ENCODE results near the gene CTNNA2.
"Not testable (repeated sequence)": the region's sequence is repeated elsewhere in the genome, so short reads cannot be mapped to it uniquely, and the experiment has no call there.

The CTNNA2 gene

DNA sequence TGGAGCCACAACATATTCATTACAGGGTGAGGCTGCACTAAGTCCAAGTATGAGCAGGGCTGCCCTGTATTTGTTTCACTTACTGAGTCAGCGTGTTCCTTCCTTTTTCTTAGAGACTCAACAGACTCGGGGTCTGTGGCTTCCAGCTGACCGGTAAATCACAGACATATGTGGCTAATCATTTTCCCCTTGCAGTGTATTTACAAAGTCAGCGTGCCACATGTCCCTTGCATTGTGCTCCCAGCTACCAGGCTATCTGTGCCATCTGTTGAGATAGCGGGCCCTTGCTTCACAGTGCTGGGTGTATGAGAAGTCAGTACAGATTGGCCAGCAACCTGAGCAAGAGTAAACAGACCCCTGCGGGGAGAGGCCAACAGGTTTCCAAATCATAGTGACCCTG is 537.4 kb downstream of the CTNNA2 start:
- DNase-seq = no peak

DNA sequence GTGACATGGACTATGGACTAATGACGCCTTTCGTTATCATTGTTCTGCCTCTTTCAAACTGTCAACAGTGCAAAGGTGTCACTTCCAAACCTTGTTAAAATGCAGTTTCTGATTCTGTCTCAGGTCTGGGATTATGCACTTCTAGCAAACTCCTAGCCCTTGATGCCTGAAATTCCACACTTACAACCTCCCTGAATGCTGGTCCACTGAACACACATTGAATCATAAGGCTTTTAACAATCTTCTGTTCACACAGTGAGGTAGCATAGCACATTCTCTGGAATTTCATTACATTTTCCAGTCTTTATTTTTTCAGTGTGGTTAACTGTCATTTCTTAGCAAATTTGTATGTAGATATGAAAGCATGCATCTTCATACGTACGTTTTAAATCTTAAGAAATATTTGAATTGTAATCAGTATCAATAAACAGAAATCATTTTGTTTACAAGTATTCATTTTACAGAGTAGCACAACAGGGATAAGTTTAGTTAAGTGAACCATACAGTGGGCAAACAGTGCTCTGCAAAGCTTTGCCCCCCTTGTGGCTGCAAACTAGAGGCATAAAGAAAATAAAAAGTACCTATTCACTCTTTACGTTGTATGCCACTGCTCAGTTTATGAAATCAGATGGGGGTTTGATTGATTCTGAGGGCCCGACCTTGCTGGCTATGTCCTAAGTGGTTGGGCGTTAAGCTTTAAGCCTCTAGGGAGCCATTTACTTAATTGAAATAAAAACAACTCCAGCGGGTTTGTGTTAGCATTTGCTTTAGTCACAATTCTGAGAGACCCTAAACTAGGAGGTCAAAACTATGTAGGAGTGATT is 540.9 kb downstream of the CTNNA2 start:
- no peak for DNase-seq

DNA sequence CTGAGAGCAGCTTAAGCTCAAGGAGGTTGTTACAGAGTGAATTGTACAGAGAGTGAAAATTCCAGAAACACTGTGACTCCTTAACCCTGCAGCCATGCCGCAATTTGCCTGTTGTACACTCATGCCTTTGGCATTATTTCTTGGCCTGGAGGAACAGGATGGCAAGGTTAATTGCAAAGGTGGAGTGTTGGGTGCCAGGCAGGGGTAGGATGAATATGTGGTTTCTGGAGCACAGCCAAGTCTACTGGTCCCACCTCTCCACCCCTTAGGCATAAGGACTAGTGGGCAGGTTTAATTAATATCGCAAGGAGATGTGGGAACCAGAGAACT is 541.5 kb downstream of the CTNNA2 start:
- no peak for DNase-seq

DNA sequence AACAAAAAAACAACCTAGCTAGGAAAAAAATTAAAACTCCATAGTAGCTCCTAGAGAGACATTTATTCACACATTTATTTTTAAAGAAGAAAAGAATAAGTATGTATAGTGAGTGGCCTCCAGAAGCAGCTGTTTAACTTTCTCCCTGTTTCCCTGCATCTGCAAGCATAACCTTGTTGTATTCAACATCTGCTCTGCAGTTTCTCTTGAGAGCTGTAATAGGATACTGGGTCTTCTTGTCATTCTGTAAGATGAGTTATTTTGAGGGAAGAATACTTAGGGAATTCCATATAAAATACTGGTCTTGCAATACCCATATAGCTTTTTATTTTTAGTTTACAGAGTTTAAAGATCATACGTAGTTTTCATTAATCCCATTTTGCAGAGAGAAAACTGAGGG is 545.1 kb downstream of the CTNNA2 start:
- no peak for DNase-seq

DNA sequence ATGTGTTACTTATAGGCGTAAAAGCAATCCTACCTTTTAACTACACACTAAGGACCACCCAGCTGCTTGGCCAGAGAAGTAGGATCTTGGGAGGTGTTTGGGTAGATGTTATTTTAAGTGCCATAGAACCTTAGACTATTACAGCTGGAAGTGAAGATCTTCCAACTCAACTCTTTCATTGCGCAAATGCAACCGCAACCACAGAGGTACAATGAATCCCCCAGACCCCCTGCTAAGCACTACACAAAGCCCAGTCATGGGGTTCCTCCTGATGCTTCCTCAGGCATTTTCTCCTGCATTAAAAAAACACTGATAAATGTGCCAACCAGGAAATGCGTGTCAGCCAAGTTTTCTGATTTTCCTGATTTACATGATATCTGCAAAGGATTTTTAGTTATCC is 545.7 kb downstream of the CTNNA2 start:
- no peak for DNase-seq

DNA sequence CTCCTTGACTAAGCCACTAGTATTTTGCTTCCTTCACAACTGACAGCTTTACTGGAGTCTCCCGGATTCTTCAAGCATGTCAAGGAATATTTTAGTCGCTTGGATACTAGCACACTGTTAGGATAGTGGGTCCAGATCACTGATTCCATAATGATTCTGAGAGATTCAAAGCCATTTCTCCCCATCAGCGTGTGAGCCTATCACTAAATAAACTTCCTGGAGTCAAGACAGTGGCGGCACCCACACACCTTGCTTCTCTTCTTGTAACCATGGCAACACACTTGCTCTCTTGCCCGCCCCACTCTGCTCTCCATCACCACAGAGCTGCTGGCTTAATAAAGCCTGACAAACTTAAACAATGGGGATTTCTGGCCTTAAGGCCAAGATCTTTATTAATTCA is 546.6 kb downstream of the CTNNA2 start:
- DNase-seq = no peak

DNA sequence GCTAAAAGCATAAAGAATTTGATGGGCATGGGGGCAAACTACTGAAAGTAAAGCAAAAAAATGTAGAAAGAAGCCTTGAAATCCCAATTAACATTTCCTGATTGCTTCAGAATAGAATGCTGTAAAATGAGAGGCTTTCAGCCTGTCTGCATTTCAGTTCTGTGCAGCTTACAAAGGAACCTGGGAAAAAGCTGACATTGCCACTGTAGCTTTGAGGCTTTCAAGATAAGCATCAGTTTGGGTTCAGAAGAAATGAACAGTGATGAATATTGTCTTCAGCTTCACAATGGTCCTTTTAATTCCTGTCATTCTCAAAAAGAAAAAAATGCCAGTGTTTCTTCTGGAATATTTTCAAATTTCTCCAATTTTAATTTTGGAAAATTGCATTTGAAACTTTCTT is 549.0 kb downstream of the CTNNA2 start:
- DNase-seq = no peak

DNA sequence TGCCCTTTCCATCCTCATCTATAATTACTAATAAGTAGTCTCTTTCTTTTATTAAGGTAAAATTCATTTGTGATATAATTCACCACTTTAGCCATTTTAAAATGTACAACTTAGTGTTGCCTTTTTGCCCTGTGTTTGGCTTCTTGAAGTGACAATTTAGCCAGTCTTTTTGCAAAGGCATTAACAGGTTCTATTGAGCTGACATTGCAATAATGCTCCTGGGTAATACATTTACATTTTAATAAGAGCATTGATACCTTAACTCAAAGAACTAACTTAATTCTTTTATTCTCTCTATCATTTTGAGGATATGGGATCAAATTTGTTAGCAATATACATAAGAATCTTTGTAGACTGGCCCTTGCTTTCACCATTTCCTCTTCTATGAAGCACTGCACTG is 549.4 kb downstream of the CTNNA2 start:
- DNase-seq = no peak

DNA sequence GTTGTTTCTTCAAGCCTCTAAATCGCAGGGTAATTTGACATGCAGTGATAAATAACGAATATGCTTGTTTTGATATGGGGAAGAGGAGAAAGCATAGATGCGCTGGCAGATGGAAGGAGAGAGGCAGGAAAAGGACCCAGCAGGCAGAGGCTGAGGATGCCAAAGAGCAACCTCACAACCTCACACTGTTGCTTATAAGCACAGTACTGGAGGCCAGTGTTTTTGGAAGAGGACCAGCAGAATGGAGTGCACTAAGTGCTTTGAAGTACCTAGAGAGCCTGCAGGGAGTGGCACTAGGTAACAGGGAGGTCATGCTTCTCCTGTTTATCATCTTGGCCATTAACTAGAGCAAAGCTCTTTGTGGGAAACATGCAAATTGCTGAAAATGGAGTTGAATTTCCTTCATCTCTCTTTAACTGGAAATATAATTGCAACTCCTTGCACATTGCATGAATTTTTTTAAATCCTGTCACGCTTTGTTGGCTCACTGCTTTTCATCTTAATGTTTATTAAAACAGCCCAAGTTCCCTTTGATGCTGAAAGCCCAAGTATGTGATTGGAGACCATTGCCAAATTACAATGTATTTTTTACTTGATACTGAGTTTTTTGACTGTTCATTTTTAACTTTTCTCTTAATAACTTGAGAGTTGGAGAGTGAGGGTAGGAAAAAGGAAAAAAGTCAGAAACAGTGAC is 555.3 kb downstream of the CTNNA2 start:
- no peak for DNase-seq

DNA sequence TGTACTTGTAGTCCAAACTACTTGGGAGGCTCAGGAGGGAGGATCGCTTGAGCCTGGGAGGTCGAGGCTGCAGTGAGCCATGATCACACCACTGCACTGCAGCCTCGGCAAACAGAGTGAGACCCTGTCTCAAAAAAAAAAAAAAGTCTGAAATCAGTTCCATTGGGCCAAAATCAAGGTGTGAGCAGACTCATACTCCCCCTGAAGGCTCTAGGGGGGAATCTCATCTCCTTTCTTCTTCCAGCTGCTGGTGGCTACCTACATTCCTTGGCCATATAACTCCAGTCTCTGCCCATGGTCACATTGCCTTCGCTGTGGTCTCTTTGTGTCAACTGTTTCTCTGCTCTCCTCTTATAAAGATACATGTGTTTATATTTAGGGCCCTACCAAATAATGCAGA is 557.7 kb downstream of the CTNNA2 start:
- DNase-seq = no peak

DNA sequence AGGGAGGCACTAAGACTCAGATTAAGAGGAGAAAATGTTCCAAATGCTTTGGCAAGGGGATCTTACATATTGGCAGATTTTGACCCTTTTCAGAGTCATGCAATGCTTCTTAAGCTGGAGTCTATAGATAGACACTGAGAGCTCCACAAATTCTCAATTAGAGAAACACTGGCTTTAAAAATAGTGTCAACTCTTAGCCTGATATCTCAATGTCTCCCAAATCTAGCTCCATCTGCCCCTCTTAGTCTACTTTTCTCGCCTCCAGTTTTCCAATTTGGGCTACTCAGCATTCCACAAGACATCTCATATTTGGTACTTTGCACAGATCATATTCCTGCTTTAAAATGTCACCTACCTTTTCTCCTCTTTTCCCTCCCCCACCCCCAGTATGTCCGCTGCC is 559.1 kb downstream of the CTNNA2 start:
- no peak for DNase-seq

DNA sequence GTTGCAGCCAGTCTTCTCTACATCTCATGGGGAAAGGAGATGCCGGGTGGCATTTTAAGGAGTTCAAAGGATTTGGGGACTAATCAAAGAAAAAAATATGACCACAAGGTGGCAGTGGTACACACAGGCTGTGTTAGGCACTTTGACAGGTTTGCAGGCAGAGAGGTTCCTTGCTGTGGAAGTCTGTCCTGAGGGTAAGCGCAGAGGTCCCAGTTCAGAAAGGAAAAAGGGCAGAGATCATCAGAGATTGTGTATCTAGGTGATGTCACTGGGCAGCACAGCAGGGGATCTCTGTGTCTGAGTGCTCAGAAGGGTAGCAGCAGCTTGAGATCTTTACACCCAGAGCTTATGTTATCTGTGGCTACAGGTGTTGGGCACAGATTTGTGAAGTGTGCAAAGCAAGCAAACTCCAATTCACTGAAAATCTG is 560.3 kb downstream of the CTNNA2 start:
- peak; percentile 75 for DNase-seq

DNA sequence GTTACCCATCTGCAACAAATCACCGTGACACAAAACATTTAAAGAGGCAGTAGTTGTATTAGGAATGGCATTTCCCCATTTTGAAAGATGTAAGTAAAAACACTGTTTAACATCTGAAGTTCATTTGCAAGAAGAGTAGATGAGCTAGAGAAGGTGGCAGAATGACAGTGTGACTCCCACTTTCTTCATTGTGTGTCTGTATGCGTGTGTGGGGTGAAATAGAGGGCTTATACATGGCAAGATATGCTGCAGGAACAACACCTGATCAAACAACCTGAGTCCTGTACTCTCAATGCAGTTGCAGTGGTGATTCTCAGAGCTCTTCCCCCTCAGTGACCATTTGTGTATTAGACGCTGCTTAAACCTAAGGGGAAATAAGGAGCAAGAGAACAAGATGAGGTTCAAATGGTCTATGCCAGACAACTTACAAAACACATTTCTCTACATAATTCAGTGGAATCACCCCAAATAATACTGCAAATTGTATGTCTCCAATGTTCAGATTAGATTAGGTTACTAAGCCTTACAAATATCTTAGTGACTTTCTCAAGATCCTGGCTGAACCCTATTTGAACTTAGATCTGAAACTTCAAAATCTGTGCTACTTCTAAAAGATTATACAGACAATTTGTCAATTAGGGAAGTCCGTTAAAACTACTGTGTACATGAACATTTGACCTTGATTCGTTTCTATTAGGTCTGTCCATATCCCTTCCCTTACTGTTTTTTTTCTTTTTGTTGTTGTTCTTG is 561.6 kb downstream of the CTNNA2 start:
- DNase-seq = no peak

DNA sequence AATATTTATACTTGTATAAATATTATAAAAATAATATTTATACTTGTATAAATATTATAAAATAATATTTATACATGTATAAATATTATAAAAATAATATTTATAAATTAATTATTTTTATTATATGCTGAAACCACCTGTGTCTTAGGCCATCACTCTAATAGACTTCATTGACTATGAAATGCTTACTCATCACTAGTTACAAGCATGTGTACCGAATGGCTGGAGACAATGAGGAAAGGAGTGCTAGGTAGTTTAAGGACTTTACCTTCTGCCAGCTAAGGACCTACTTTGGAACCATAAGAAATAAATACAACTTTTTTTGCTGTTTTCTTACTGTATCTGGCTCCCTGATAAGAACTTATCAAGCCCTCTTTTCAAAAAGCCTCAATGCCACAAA is 562.9 kb downstream of the CTNNA2 start:
- DNase-seq = no peak

DNA sequence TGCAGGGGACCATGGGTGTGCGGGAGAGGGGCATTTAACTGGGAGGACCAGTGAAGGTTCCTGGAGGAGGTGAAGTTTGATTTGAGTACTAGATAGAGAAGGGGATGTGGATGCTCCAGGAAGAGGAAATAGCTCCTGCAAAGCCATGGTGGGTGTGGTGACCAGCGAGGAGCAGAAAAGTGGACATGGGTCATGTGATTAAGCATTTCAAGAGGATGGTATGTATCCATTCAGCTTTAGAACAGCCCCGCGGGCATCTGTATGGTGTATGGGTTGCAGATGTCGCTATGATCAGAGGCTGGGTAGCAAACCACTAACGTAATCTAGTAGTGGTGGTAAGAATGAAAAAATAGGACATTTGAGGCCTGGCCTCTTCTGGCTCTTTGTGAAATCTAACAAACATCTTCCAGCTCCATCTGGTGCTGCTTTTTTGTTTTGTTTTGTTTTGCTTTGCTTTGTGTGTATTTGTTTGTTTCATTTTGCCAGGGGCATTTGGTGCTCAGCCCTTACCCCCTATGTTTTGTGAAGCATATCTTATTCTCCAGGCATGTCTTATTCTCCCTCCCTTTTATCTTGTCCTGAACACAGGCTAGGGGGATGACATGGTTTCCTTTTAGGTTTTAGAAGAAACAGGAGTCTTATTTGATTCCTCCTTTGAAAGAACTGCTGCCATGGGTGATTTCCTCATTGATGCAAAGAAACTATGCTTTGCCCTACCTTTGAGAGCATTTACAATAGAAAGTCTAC is 565.6 kb downstream of the CTNNA2 start:
- no peak for DNase-seq

DNA sequence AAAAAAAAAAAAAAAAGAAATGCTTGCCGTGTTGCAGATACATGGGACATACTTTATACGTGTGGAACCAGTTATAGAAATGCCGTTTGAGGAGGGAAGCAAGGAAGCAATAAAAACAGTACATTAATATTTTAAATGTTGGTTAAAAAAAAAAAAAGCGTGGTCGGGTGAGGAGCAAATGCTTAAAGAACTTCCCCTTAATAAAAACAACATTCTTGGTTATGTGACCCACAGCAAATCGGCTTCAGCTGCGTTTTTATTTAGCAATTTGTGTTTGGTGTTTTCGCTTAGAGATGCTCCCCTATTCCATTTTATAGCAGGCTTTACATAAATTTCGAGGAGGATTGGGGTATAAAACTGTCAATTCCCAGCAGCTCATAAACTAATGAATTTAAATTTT is 568.1 kb downstream of the CTNNA2 start:
- DNase-seq = no peak

DNA sequence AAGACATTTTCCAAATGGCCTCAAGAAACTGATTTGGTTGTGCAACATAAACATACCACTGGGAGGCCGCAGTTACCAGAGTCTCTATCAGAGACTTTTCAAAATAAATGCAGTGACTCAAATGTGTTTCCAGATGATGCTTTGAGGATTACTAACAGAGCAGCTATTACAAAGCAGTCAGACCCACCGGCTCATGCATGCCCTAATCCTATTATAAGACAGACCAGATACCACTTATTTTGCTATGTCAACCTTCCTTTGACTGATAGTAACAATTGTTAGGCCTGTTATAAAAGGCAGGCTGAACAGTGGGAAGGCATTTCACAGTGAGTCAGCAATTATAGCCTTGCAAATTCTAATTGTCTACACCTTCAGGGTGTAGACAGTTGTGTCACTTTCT is 574.0 kb downstream of the CTNNA2 start:
- no peak for DNase-seq

DNA sequence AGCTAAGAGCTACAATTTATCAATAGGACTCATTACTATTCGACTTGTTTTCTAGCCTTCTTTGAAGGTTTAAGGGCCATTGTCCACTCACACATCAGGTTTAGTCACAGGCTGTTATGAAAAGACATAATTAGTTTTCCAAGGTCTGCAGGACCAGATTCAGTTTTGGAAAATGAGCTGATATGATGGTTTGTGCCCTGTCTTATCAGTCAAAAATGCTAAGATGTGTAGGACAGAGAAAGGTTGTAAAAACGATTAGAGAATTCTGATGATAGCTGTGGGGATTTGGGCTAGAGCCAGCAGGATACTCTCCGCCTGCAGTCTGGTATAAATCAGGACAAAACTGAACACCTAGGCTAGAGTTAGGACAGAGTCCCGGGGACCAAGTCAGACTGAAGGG is 578.4 kb downstream of the CTNNA2 start:
- no peak for DNase-seq

DNA sequence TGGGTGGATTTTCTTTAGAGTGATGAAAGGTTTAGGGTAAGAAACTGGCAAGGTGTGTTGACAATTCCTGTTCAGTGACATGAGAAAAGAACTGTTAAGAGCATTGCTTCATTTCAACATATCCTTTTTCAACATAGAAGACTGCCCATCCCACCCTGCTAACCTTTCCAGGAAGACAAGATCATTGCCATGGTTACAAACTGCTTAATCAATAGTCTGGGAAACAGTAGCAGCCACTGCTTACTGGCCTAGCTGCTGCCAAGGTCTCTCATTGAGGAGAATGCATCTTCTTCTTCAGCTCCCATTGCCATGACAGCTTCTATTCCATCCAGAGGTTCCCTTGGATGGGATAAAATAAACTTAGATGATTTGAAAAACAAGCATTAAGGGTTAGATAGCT is 579.6 kb downstream of the CTNNA2 start:
- no peak for DNase-seq

DNA sequence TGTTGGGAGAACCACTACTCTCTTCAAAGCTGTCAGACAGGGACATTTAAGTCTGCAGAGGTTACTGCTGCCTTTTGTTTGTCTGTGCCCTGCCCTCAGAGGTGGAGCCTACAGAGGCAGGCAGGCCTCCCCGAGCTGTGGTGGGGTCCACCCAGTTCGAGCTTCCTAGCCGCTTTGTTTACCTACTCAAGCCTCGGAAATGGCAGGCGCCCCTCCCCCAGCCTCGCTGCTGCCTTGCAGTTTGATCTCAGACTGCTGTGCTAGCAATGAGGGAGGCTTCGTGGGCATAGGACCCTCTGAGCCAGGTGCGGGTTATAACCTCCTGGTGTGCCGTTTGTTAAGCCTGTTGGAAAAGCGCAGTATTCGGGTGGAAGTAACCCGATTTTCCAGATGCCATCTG is 585.7 kb downstream of the CTNNA2 start:
- DNase-seq = not testable (repeated sequence)

DNA sequence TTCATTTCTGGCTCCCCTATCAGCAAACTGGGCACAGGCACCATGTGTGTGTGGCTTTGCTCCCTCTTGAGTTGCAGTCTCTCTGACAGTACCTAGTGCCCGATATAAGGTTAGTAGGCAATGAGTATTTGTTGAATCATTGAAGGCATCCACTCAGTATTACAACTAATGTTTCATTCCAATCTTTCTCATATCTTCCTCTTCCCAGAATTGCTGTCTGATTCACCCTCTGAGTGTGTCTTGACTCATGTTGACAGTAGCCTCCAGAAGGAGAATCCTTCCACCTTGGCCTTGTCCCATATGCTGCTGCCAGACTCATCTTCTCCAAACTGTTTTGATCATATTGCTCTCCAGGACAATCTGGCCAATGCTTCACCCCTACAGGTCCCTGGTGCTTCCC is 589.2 kb downstream of the CTNNA2 start:
- DNase-seq = no peak

DNA sequence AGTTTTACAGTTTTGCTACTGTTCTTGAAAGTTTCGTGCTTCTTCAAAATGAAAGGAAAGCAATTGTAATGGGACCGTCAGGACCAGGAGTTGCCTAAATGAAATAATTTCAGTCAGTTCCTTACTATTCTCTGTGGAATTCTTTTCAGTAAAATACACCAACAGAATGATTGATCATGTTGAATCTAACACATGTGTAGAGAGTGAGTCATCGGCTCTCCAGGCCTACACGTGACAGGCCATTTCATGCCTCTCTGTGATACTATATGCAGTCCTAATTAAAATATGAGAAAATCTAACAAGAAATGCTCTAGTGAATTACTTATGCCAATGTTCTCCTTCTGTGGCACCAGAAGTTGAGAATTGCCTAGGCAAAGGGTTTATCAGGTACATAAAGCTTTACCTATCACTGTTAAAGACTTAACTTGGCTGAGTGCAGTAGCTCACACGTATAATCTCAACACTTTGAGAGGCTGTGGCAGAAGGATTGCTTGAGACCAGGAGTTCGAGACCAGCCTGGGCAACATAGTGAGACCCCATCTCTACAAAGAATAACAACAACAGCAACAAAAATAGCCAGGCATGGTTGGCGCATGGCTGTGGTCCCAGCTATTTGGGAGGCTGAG is 592.3 kb downstream of the CTNNA2 start:
- DNase-seq = no peak

DNA sequence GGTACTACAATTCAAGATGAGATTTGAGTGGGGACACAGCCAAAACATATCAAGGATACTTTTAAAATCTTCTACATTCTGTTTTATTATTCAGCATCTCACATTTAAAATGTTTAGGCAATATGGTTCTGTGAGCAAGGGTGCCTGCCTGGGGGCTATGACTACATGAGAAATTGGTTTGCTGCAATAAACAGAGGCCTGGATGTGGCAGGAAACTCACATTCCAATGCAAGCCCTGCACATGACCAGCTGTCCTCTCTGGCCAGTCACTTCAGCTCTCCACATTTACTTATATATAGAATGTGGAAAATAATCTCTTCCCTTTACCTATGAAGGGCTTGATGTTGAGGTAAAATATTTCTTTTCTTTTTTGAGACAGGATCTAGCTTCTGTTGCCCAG is 598.3 kb downstream of the CTNNA2 start:
- DNase-seq = no peak

All from midbrain (tissue), 1 donor.